ENCODE measurements around the gene PHC2.

PHC2 gene

DNA sequence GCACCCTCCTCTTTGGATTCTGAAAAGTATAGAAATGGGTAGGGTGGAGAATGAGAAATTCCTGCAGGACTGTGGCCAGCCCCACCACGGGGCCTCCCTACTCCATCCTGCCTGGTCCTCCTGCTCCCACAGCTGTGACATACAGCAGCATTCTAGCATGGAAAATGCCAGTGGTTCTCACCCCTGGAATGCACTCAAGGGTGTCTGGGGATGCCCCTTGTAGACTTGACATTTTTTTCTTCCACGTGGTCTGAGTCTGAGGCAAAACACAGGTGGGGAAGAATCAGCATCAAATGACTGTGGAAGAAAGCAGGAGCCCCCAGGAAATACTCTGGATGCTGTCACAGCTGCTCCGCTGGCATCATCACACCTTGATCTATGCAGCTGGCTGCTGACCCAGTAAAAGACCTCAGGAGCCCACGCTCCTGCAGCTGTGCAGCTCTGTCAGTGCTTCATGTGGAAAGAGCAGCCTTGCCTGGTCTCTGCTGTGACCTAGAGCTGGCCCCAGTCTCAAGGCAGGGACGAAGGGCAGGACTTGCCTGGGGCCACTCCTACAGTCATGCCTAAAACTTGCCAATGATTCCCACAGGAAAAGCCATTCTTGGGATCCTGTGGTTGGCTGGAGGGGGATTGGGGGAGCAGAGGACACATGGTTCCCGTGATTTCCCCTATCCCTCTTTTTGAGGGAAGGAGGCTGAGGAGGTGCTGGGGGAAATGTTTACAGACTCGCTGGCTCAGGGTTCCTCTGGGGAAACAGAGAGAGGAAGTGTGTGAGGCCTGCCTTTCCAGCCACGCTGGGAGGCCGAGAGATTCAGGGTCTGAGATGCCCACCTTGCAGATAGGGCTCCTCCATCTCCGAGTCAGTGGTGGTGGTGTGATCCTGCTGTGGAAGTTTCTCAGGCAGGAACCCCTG is 99.2 kb downstream of the PHC2 start:
- peak overlapping the region; percentile 95 to 98 for H3K27ac ChIP-seq
- TF ChIP-seq, protein P1, sequence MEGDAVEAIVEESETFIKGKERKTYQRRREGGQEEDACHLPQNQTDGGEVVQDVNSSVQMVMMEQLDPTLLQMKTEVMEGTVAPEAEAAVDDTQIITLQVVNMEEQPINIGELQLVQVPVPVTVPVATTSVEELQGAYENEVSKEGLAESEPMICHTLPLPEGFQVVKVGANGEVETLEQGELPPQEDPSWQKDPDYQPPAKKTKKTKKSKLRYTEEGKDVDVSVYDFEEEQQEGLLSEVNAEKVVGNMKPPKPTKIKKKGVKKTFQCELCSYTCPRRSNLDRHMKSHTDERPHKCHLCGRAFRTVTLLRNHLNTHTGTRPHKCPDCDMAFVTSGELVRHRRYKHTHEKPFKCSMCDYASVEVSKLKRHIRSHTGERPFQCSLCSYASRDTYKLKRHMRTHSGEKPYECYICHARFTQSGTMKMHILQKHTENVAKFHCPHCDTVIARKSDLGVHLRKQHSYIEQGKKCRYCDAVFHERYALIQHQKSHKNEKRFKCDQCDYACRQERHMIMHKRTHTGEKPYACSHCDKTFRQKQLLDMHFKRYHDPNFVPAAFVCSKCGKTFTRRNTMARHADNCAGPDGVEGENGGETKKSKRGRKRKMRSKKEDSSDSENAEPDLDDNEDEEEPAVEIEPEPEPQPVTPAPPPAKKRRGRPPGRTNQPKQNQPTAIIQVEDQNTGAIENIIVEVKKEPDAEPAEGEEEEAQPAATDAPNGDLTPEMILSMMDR (IDR thresholded peaks at IDR 0.05) = no peak
- H3K9me3 ChIP-seq = no peaks in the 10 kb centered on the region
- peak in 1 of 2 donors; percentile 67 for DNase-seq
- H3K4me3 ChIP-seq = no peak overlapping the region
- H3K27me3 ChIP-seq = no peaks in the 10 kb centered on the region
- intact Hi-C loops (cut with DNase I; ENCODE audit: low total_unique reads) = no loop called here
- peaks cover 4 to 84% (median 77%) of the 10 kb centered on the region in 4 donors for H3K4me1 ChIP-seq
- H3K36me3 ChIP-seq = peaks cover 56 to 82% (median 70%) of the 10 kb centered on the region in 3 donors

DNA sequence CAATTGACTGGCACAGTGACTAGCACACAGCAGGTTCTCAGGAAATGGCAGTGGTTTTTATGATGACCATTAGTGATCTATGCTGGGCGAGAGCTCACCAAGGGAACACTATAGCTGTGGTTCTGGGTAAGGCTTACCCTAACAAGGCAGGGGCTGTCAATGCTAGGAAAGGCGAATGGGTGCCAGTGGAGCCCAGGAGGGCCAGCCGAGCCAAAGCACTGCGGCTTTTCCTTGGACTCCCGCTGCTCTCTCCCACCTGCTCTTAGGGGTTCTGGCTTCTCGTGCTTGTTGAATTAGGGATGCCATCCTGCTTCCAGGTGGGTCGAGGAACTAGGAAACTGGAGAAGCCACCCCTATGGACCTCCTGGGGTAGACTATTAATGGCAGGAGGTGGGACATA is 100.0 kb downstream of the PHC2 start:
- H3K9me3 ChIP-seq = no peaks in the 10 kb centered on the region
- H3K4me3 ChIP-seq = no peak overlapping the region
- peak overlapping the region; percentile 95 to 98 for H3K27ac ChIP-seq
- H3K36me3 ChIP-seq = peaks cover 64 to 90% (median 78%) of the 10 kb centered on the region in 3 donors
- intact Hi-C loops (cut with DNase I; ENCODE audit: low total_unique reads) = no loop called here
- DNase-seq = peak in 1 of 2 donors; percentile 55
- no peaks in the 10 kb centered on the region for H3K27me3 ChIP-seq
- TF ChIP-seq, protein P1 (IDR thresholded peaks at IDR 0.05) = no peak
- peaks cover 4 to 76% (median 69%) of the 10 kb centered on the region in 4 donors for H3K4me1 ChIP-seq

DNA sequence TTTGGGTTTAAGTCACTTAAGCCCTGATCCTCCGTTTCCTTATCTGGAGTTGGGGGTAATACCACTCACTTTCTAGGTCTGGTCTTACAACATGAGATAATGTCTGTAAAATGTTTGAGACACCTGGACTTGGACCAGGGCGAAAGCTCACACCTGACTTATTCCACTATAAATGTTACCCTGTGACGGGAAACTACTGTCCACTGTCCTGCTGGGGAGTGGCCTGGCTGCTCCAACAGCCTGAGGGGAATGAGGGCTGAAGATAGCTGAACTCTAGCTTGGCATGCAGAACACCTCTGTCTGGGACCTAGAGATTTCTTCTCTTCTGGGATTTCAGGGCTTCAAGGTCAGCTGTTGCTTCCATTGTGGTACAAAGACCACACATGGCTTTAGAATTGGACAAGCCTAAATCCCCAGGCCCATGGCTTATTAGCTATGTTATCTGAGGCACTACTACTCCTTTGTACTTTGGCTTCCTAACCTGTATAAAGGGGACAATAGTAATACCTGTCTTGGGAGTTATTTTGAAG is 100.5 kb downstream of the PHC2 start:
- peak in 1 of 2 donors; percentile 40 for DNase-seq
- no peaks in the 10 kb centered on the region for H3K27me3 ChIP-seq
- no peak overlapping the region for H3K4me3 ChIP-seq
- intact Hi-C loops (cut with DNase I; ENCODE audit: low total_unique reads) = no loop called here
- H3K36me3 ChIP-seq = peaks cover 68 to 95% (median 82%) of the 10 kb centered on the region in 3 donors
- TF ChIP-seq, protein P1 (IDR thresholded peaks at IDR 0.05) = no peak
- no peaks in the 10 kb centered on the region for H3K9me3 ChIP-seq
- peaks cover 4 to 71% (median 64%) of the 10 kb centered on the region in 4 donors for H3K4me1 ChIP-seq
- H3K27ac ChIP-seq = peak overlapping the region in 1 of 2 donors; percentile 95

DNA sequence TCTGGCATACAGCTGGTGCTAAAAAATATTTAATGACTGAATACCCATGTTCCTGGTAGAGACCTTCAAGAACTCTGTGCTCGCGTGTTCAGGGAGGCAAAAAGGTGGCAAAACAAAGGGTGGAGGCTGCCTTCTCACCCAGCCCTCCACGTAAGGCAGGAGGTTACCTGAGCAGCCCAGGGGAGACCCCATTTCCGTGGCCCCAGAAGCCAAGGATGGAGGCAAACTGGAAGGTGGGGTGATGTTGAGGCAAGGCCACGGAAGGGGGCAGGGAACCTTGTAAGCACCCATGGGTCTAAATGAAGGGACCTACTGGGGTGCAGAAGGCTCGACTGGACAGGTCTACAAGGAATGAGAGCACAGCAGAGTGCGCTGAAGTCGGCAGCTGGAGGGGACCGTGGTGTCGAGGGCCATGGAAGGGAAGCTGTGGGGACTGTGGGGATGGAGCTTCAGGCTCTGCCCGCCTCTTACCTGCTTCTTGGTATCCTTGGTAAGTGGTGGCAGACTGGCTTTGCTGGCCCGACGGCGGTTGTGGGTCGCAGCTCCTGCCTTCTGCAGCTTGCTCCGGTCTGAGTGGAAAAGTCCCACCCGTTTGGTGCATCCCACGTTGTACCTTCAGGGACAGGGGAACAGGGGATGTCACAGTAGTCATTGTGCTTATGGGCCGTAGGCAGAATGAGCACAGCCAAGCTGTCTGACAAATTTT is 101.1 kb downstream of the PHC2 start:
- no peak overlapping the region for H3K4me3 ChIP-seq
- H3K27ac ChIP-seq = peak overlapping the region; percentile 47 to 95
- H3K36me3 ChIP-seq = peaks cover 75 to 98% (median 89%) of the 10 kb centered on the region in 3 donors
- H3K27me3 ChIP-seq = no peaks in the 10 kb centered on the region
- intact Hi-C loops (cut with DNase I; ENCODE audit: low total_unique reads) = no loop called here
- TF ChIP-seq, protein P1 (IDR thresholded peaks at IDR 0.05) = no peak
- H3K9me3 ChIP-seq = no peaks in the 10 kb centered on the region
- peaks cover 0 to 64% (median 57%) of the 10 kb centered on the region in 4 donors for H3K4me1 ChIP-seq
- peak in 1 of 2 donors; percentile 53 for DNase-seq

DNA sequence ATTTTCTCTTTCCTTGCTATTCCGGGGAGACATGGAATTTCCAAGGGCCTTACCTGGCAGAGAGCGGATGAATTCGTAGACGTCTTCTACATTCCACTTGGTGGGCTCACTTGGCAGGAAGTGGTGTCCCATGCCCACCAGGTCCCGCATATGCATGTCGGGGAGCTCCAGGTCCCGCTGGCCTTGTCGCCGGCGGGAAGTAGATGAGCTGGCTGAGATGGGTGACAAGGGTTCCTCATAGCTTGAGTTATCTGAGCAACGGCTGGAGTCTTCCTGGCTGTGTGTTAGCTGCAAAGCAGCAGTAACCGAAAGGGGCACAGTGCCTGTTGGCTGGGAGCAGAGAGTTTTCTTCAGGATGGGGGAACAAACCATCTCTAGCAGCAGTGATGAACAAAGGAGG is 102.1 kb downstream of the PHC2 start:
- no peak overlapping the region for H3K4me3 ChIP-seq
- intact Hi-C loops (cut with DNase I; ENCODE audit: low total_unique reads) = no loop called here
- H3K4me1 ChIP-seq = peaks cover 0 to 55% (median 48%) of the 10 kb centered on the region in 4 donors
- no peaks in the 10 kb centered on the region for H3K27me3 ChIP-seq
- peaks cover 84 to 100% (median 98%) of the 10 kb centered on the region in 3 donors for H3K36me3 ChIP-seq
- TF ChIP-seq, protein P1 (IDR thresholded peaks at IDR 0.05) = no peak
- peak overlapping the region; percentile 47 to 95 for H3K27ac ChIP-seq
- no peaks in the 10 kb centered on the region for H3K9me3 ChIP-seq
- DNase-seq = peak in 1 of 2 donors; percentile 43
